ENCODE data around the gene ATG7.

- TF ChIP-seq, protein P1, sequence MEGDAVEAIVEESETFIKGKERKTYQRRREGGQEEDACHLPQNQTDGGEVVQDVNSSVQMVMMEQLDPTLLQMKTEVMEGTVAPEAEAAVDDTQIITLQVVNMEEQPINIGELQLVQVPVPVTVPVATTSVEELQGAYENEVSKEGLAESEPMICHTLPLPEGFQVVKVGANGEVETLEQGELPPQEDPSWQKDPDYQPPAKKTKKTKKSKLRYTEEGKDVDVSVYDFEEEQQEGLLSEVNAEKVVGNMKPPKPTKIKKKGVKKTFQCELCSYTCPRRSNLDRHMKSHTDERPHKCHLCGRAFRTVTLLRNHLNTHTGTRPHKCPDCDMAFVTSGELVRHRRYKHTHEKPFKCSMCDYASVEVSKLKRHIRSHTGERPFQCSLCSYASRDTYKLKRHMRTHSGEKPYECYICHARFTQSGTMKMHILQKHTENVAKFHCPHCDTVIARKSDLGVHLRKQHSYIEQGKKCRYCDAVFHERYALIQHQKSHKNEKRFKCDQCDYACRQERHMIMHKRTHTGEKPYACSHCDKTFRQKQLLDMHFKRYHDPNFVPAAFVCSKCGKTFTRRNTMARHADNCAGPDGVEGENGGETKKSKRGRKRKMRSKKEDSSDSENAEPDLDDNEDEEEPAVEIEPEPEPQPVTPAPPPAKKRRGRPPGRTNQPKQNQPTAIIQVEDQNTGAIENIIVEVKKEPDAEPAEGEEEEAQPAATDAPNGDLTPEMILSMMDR (IDR thresholded peaks at IDR 0.05), result no peak
- no peak for TF ChIP-seq POLR2A (IDR thresholded peaks at IDR 0.05)
Measured at GRCh38 chr3:11544412-11545181, 272.4 kb downstream of the ATG7 start.

Measured in heart left ventricle (tissue), 13 donors.